ENCODE data around the gene MX2.

GRCh38 chr21:41445465-41445862 is 83.6 kb downstream of the MX2 start:
- TF ChIP-seq POLR2A (IDR thresholded peaks at IDR 0.05; ENCODE audit: low read depth, low read length): no peak
- TF ChIP-seq CTCF (IDR thresholded peaks at IDR 0.05; ENCODE audit: extremely low read depth in 1 of 2, insufficient read depth in 1 of 2, low read depth in 1 of 2, low read length in 2 of 2): no peak
- no peak for TF ChIP-seq MAX (IDR thresholded peaks at IDR 0.05; ENCODE audit: insufficient read depth, insufficient read length)
- no peak for TF ChIP-seq JUN (IDR thresholded peaks at IDR 0.05; ENCODE audit: borderline replicate concordance, insufficient read depth, insufficient read length, low read depth)

Data from endothelial cell of umbilical vein (primary cell).